ENCODE data around the gene KLHL13.

DNA sequence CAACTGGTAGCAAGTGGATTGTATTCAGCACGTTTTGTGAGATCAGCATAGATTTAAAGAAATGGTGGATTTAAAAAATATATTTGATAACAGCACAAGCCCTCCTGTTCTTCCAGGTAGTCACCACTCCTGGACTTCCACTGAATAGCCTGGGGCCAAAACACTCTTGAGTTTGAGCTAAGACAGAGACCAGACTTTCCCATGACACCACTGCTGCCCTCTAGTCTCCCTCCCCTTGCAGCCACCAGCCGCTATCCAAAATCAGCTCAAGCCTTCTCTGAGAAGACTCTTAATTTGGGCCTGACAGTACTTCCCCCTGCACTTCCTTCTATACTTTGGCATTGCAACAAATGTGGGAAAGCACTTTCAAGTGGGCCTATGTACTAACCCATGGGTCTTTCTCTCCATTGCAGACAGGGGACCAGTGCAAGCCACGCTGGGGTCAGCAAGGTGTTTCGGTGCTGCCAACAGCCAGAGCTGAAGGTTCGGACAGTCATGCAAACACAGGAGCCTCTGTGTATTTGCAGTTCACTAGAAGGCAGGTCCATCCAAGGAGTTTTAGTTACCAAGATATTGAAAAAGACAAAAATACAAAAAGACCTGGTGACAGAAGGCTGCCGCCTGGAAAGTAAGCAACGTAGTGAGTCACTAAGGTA, 40.5 kb upstream of the KLHL13 start:
- TF ChIP-seq EP300 (conservative IDR thresholded peaks at IDR 0.05; ENCODE audit: poor library complexity, severe bottlenecking) (no peak), SMC3 (conservative IDR thresholded peaks at IDR 0.05; ENCODE audit: poor library complexity) (no peak), RAD21 (conservative IDR thresholded peaks at IDR 0.05) (no peak), MXI1 (conservative IDR thresholded peaks at IDR 0.05; ENCODE audit: poor library complexity, severe bottlenecking) (no peak)
- TF ChIP-seq, protein P1, sequence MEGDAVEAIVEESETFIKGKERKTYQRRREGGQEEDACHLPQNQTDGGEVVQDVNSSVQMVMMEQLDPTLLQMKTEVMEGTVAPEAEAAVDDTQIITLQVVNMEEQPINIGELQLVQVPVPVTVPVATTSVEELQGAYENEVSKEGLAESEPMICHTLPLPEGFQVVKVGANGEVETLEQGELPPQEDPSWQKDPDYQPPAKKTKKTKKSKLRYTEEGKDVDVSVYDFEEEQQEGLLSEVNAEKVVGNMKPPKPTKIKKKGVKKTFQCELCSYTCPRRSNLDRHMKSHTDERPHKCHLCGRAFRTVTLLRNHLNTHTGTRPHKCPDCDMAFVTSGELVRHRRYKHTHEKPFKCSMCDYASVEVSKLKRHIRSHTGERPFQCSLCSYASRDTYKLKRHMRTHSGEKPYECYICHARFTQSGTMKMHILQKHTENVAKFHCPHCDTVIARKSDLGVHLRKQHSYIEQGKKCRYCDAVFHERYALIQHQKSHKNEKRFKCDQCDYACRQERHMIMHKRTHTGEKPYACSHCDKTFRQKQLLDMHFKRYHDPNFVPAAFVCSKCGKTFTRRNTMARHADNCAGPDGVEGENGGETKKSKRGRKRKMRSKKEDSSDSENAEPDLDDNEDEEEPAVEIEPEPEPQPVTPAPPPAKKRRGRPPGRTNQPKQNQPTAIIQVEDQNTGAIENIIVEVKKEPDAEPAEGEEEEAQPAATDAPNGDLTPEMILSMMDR (IDR thresholded peaks at IDR 0.05; ENCODE audit: poor library complexity, severe bottlenecking), result no peak
- TF ChIP-seq, protein P2, sequence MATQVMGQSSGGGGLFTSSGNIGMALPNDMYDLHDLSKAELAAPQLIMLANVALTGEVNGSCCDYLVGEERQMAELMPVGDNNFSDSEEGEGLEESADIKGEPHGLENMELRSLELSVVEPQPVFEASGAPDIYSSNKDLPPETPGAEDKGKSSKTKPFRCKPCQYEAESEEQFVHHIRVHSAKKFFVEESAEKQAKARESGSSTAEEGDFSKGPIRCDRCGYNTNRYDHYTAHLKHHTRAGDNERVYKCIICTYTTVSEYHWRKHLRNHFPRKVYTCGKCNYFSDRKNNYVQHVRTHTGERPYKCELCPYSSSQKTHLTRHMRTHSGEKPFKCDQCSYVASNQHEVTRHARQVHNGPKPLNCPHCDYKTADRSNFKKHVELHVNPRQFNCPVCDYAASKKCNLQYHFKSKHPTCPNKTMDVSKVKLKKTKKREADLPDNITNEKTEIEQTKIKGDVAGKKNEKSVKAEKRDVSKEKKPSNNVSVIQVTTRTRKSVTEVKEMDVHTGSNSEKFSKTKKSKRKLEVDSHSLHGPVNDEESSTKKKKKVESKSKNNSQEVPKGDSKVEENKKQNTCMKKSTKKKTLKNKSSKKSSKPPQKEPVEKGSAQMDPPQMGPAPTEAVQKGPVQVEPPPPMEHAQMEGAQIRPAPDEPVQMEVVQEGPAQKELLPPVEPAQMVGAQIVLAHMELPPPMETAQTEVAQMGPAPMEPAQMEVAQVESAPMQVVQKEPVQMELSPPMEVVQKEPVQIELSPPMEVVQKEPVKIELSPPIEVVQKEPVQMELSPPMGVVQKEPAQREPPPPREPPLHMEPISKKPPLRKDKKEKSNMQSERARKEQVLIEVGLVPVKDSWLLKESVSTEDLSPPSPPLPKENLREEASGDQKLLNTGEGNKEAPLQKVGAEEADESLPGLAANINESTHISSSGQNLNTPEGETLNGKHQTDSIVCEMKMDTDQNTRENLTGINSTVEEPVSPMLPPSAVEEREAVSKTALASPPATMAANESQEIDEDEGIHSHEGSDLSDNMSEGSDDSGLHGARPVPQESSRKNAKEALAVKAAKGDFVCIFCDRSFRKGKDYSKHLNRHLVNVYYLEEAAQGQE (IDR thresholded peaks at IDR 0.05; ENCODE audit: borderline replicate concordance), result no peak
